Neural cell (in vitro differentiated cells): ENCODE data around the gene MERTK.

Experiments
- CTCF ChIP-seq: fragments of 450-650 bp; IDR thresholded peaks from 2 replicates; pipeline ENCODE4 v1.5.1; 2014; ENCODE audit warnings: antibody characterized with exemption, mild to moderate bottlenecking, moderate library complexity; ENCODE audit not compliant: poor library complexity, severe bottlenecking
- EZH2 ChIP-seq: fragments of 200-600, 300-800 bp; shearing (Covaris generic), sonication (generic); IDR thresholded peaks from 2 replicates; pipeline ENCODE4 v1.6.1; 2014; ENCODE audit warnings: antibody characterized with exemption, low read length, borderline replicate concordance, mild to moderate bottlenecking; ENCODE audit not compliant: insufficient read depth, poor library complexity, severe bottlenecking
- MXI1 ChIP-seq: fragments of 450-650 bp; conservative IDR thresholded peaks from 2 replicates; pipeline ENCODE4 v1.6.1; 2014; ENCODE audit warnings: antibody characterized with exemption, mild to moderate bottlenecking; ENCODE audit not compliant: poor library complexity, severe bottlenecking
- POLR2AphosphoS5 ChIP-seq: IDR thresholded peaks from 2 replicates; pipeline ENCODE4 v1.6.1; 2012
- RAD21 ChIP-seq: fragments of 450-650 bp; conservative IDR thresholded peaks from 2 replicates; pipeline ENCODE4 v1.6.1; 2014; ENCODE audit warnings: antibody characterized with exemption, mild to moderate bottlenecking, moderate library complexity
- REST ChIP-seq: IDR thresholded peaks from 2 replicates; pipeline ENCODE4 v1.6.1; 2012; ENCODE audit warnings: borderline replicate concordance
- SMC3 ChIP-seq: fragments of 450-650 bp; conservative IDR thresholded peaks from 2 replicates; pipeline ENCODE4 v1.6.1; 2014; ENCODE audit warnings: antibody characterized with exemption, mild to moderate bottlenecking, moderate library complexity; ENCODE audit not compliant: poor library complexity
- TAF1 ChIP-seq: IDR thresholded peaks from 2 replicates; pipeline ENCODE4 v1.6.1; 2012; ENCODE audit warnings: low read depth

GRCh38 chr2:111972955-111973565 lies 74.7 kb downstream of the MERTK start:
- TF ChIP-seq CTCF, result no peak
- no peak for TF ChIP-seq POLR2AphosphoS5
- TF ChIP-seq SMC3, result no peak
- TF ChIP-seq TAF1, result no peak
- TF ChIP-seq EZH2, result no peak
- no peak for TF ChIP-seq REST
- TF ChIP-seq RAD21, result no peak
- TF ChIP-seq MXI1, result no peak
